COLO829 (cell line): ENCODE measurements around the gene USP32.
"Not testable (repeated sequence)": the region's sequence is repeated elsewhere in the genome, so short reads cannot be mapped to it uniquely, and the experiment has no call there.

Experiments used
- DNase-seq: peaks from one replicate; pipeline ENCODE4 v3.0.0; 2012; ENCODE audit warnings: low spot score

The USP32 gene

GRCh38 chr17:60229188-60229802, 162.6 kb downstream of the USP32 start:
- no peak for DNase-seq

- DNase-seq = not testable (repeated sequence)
These were observed 164.7 kb downstream of the USP32 start for GRCh38 chr17:60227276-60227675.

- no peak for DNase-seq
These were observed 167.9 kb downstream of the USP32 start for GRCh38 chr17:60224064-60224463.

GRCh38 chr17:60223456-60223855, 168.5 kb downstream of the USP32 start:
- DNase-seq = no peak

DNA sequence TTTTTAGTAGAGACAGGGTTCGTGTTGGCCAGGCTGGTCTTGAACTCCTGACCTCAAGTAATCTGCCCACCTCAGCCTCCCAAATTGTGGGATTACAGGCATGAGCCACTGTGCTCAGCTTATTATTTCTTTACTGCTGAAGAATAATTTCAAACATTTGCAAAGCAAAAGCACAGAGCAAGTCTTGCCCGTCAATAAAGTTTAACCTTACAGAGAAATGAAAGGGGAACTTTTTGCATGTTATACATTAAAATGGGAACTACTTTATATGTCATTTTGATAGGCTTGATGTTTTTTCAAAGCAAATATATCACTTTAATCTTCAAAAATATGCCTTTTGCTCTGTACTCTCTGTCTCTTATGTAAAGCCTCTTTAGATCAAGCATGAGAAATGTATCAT, 173.2 kb downstream of the USP32 start:
- DNase-seq = not testable (repeated sequence)

DNA sequence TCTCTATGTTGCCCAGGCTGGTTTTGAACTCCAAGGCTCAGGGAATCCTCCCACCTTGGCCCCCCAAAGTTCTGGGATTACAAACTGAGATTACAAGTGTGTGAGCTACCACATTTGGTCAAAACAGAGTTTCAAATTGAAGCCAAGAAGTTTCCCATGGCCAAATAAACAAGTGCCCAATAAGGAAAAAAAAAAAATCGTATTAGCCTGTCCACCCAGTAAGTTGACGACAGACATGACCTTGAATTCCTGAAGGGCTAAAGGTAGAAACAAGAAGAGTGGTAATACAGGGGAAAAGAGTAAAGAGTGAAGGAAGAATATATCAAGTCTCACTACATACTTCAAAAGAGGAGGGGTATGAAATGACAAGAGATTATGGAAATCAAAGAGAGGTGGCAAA, 176.0 kb downstream of the USP32 start:
- DNase-seq = not testable (repeated sequence)

DNA sequence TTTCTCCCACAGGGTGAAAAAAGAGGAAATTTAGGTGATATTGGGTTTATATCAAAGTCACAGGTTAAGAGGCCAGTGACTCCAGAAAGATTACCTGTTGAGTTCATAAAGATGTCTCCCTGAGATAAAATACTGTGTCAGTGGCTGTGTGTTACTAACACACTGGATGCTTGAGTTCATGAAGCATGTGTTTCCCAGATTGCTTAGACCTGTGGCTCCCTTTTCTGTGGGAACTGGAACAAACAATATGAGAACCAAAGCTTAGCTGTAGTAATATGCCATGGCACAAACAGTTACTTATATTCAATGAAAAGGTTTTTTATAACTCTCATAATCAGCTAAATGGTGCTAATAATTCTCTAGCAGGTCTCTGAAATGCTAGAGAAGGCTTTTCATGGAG, 180.7 kb downstream of the USP32 start:
- not testable (repeated sequence) for DNase-seq

- not testable (repeated sequence) for DNase-seq
These were observed 183.6 kb downstream of the USP32 start for GRCh38 chr17:60208302-60208701.

DNA sequence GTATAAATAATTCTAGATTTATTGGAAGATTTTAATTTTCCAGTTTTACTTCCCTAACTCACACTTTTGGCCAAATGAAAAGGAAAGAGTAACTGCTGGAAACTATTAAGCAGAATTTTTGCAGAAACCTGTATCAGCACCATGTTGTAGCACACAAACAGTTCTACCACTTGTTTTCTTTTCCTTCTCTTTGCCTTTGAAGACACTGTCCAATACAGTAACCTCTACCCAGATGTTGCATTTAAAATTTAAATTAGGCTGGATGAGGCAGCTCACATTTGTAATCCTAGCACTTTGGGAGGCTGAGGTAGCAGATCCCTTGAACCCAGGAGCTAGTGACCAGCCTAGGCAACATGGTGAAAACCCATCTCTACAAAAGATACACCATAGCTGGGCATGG, 186.2 kb downstream of the USP32 start:
- not testable (repeated sequence) for DNase-seq

DNA sequence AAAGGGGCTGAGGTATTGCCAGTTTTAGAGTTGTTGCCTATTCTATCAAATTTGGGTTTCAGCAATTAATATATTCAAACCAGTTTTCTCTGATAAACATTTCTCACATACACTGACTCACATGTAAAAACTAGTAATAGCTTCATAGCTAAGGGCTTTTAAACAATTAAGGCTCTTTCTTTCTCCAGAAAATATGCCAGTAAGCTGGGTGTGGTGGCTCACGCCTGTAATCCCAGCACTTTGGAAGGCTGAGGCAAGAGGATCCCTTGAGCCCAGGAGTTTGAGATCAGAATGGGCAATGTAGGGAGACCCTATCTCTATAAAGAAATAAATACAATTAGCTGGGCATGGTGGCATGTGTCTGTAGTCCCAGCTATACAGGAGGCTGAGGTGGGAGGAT, 193.3 kb downstream of the USP32 start:
- DNase-seq = not testable (repeated sequence)

DNA sequence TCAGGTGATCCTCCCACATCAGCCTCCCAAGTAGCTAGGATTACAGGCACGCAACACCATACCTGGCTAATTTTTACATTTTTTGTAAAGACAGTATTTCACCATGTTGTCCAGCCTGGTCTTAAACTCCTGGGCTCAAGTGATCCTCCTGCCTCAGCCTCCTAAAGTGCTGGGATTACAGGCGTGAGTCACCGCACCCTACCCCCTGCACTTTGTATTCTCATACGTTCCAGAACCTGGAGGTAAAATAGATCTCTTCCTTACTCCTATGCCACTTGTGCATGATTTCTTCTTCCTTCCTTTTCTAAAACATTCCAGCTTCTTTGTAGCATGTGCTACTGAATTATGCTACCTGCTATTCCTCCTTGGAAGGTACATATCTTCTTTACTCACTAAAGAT, 197.8 kb downstream of the USP32 start:
- not testable (repeated sequence) for DNase-seq

DNA sequence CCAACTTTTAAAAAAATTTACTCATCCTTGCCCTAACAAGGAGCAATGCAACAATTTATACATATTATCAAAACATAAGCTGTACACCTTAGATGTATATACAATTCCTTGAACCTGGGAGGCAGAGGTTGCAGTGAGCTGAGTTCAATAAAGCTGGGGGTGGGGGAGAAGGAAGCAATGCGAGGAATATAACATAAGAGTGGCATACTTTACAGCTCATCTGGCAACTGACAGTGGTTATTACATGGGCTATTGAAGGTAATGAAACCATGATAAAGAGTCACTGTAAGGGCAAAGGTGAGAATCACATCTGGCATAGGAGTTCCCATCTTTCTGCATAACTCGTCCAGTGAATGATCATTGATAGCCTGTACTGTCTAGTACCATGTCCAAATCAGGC, 198.5 kb downstream of the USP32 start:
- no peak for DNase-seq

GRCh38 chr17:60193032-60193431, 198.9 kb downstream of the USP32 start:
- DNase-seq = not testable (repeated sequence)

DNA sequence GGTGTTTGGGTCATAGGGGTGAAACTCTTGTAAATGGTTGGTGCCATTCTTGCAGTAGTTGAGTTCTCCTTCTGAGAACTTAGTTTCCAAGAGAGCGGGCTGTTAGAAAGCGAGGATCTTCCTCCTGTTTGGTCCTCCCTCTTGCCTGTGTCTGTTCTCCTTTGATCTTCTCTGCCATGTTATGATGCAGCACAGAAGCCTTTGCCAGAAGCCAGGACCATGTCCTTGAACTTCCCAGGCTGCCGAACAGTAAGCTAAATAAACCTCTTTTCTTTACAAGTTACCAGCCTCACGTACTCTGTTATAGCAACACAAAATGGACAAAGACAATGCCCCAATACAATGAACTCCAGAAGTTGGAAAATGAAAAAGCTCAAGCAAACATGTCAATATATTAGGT, 201.9 kb downstream of the USP32 start:
- DNase-seq = not testable (repeated sequence)

GRCh38 chr17:60188759-60189158, 203.2 kb downstream of the USP32 start:
- no peak for DNase-seq

- not testable (repeated sequence) for DNase-seq
These were observed 204.8 kb downstream of the USP32 start for GRCh38 chr17:60186846-60187745.

DNA sequence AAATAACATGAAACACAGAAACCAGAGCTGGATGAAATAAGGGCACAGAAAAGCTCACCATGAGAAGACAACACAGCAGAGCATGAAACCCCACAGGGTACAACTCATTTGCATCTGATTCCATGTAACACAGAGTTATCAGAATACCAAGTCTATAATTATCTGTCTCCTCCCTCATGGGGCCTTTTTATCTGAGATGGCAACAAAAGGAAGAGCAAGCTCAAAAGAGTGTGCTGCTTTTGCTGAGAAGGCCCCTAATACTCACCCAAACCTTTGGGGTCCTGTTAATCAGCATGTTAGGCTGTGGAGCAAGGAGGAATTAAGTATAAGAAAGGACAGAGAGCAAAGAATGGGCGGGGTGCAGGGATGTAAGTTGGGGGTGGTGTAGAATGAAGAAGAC, 205.6 kb downstream of the USP32 start:
- not testable (repeated sequence) for DNase-seq

DNA sequence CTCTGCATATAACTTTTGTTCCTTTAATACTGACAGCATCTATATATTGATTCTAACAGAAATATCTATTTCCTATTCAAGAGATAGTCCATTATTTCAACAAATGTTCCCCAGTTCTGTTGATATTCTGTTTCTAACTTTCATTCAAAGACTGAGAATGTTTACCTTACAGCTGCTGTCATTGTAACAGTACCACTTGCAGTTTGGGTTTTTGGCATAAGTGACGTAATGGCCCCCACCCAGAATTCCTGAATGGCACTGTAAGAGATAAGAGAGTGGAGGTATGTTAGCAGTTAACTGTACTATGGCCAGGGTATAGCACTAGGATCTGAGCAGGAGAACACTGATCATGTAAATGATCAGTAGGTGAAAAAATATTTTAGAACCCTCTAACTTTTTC, 211.6 kb downstream of the USP32 start:
- DNase-seq = not testable (repeated sequence)

GRCh38 chr17:60178180-60178579, 213.8 kb downstream of the USP32 start:
- not testable (repeated sequence) for DNase-seq

DNA sequence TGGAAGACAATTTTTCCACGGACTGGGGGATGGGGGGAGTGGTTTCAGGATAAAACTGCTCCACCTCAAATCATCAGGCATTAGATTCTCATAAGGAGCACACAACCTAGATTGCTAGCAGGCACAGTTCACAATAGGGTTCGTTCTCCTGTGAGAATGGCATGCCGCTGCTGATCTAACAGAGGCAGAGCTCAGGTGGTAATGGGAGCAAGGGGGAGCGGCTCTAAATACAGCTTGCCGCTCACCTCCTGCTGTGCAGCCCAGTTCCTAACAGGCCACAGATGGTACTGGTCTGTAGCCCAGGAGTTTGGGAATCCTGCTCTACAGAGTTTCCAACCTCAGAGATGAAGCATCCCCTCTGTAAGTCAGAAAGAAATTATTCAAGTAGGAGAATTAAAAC, 215.2 kb downstream of the USP32 start:
- DNase-seq = not testable (repeated sequence)

DNA sequence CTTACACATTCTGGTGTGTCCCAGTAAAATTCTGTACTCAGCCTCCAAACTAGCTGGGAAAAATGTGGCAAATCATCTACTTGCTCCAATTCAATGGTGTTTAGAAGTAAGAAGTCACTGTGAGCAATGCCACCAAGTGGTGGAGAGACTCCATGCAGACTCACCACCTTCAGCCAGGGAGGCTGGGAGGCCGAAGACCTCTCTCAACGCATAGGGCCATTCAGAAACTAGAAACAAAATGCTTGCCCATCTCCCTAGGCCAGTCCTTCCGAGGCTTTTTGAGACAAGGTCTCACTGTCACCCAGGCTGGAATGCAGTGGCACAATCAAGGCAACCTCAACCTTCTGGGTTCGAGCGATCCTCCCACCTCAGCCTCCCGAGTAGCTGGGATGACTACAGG, 217.2 kb downstream of the USP32 start:
- DNase-seq = not testable (repeated sequence)

GRCh38 chr17:60174035-60174434, 217.9 kb downstream of the USP32 start:
- no peak for DNase-seq

DNA sequence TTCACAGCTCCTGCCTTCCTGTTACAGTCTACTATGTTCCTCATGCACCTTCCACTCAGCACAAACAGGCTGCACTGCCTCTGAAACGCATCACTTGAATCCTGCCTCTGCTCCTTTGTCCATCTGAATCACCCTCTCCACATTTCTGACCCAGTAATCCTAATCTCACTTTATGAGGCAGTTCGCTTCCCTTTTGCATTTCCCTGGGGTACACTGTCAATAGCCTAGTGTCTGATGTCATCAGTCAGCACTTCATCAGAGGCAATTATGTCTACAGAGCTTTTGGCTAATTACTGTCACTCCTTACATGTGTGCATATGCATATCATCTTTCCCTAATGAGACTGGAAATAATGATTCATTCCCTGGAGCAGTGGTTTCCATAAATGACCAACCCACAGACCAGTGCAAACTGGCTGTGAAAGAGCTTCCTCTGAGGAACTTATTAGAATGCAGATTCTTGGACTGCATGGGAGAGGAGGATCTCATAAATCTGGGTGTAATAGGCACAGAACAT, 218.6 kb downstream of the USP32 start:
- peak; percentile 25 for DNase-seq
